ENCODE measurements around the gene C11orf58.

The C11orf58 gene

DNA sequence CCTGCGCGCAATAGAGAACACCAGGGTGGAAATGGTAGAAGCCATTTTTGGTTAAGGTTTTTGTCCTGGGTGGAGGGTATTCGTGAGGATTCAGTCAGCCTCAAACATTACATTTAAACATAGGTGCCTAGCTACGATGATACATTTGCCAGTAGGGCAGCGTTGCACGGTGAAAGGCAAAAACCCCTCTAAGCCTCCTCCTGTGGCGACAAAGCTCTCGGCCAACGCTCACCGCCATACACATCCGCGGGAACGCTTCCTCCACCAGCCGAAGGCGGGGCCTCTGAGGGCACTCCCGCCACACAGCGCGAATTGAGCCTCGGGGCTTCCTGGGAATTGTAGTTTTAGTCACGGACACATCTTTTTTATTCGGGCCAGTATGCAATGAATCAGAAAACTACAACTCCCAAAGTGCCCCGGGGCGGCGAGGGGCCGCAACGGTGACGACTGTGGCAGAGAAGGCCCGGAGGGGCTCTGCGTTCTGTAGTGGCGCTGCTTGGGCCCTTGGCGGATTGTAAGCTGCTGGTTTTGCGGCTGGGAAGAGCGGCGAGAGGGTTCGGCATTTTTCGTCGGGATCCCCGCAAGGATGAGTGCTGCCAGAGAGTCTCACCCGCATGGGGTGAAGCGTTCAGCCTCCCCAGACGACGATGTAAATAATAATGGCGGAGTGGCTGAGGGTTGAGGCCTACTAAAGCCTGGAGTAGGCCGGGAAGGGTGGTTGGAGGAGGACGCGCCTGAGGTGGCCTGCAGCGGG, at the start of gene C11orf58:
Gene C11orf58 (plus strand): TSS at position 455 of the 754 bp plus-strand sequence. CDS start 132 bp downstream, at position 587.
- in situ Hi-C loops (cut with MboI; ENCODE audit: low sequenced_read_pairs) = no loop called here

DNA sequence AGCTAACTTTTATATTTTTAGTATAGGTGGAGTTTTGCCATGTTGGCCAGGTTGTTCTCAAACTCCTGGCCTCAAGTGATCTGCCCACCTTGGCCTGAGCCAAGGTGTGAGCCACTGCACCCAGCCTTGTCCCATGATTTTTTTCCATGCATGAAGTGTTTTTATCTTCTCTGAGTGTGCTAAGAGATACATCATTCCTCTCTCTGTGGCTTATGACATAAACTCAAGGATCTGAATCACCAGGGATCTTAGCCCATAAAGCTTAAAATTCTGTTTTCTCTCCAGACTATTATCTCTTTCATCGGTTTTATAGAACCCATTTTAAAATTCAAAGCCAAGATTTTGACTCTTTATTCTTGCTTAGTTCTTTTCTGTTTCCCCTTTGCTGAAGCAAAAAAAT, 48.4 kb upstream of the C11orf58 start:
- in situ Hi-C loops (cut with MboI; ENCODE audit: low sequenced_read_pairs) = no loop called here

DNA sequence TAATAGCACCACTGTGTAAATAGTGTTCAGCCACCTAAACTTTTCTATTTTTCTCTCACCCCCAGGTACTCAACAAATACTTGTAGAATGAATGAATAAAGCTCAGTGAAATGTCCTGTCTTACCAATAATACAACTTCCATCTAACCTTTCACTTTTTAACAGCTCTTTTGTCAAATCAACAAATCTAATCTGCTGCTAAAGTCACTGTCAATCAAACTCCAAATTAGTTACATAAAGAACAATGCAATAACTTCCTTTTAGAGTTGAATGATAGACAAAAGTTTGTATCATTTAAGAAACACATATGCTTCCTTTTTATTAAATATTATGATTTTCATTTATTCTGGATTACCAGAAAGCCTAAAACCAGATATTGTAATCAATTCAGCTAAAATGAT, 34.7 kb upstream of the C11orf58 start:
- in situ Hi-C loops (cut with MboI; ENCODE audit: low sequenced_read_pairs) = no loop called here

DNA sequence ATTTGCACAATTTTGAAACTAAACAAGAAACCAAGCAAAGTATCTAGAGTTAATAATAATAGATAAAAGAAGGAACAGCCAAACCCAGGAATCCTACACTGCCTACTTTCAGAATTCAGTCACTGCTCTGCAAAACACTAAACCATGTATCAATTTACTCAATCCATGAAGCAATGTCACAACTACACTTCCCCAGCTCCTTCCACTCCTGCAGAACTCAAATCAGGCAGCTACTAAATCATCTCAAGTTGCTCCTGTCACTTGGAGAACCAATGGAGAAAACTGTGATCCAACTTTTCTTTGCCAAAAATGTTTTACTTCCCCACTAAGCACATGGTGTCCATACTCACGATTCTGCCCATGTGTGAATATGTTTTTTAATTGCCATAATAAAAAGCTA, 24.9 kb upstream of the C11orf58 start:
- in situ Hi-C loops (cut with MboI; ENCODE audit: low sequenced_read_pairs) = no loop called here

DNA sequence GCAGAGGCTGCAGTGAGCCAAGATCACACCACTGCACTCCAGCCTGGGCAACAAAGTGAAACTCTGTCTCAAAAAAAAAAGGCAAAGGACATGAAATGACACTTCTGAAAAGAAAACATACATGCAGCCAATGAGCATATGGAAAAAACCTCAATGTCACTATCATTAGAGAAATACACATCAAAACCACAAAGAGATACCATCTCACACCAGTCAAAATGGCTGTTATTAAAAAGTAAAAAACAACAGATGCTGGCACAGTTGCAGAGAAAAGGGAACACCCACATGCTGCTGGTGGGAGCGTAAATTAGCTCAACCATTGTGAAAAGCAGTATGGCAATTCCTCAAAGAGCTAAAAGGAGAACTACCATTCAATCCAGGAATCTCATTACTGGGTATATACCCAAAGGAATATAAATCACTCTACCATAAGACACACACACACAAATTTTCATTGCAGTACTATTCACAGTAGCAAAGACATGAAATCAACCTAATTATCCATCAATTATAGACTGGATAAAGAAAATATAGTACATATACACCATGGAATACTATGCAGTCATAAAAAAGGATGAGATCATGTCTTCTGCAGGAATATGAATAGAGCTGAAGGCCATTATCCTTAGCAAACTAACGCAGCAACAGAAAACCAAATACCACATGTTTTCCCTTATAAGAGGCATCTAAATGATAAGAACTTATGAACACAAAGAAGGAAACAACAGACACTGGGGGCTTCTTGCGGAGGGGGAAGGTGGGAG, 15.7 kb upstream of the C11orf58 start:
- in situ Hi-C loops (cut with MboI; ENCODE audit: low sequenced_read_pairs) = no loop called here

DNA sequence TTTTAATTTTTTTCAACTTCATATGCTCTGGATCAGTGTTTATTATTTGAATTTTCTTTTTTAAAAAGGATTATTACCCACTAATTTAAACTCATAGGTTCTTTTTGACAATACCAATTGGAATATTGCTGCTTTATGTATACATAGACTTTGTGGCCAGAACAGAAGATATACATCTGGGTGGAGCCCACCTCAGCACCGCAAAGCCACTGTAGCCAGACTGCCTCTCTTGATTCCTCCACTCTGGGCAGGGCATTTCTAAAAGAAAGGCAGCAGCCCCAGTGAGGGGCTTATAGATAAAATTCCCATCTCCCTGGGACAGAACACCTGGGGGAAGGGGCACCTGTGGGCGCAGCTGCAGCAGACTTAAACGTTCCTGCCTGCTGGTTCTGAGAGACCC, 10.6 kb upstream of the C11orf58 start:
- in situ Hi-C loops (cut with MboI; ENCODE audit: low sequenced_read_pairs) = no loop called here

DNA sequence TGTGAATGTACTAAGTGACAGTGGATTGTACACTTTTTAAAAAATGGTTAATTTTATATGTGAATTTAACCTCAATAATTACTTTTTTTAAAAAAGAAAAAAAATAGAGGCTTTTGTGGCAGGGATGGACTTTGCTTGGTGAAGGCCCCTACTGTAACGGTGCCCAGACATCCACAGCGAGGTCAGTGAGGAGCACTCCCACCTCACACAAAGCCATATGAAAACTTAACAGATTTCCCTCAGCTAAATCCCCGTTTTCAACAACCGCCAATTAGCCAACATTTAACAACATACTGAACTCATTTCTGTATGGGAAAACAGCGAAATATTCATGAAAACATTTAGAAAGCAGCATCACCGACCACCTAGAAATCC, 642 bp upstream of the C11orf58 start:
- in situ Hi-C loops (cut with MboI; ENCODE audit: low sequenced_read_pairs) = no loop called here

DNA sequence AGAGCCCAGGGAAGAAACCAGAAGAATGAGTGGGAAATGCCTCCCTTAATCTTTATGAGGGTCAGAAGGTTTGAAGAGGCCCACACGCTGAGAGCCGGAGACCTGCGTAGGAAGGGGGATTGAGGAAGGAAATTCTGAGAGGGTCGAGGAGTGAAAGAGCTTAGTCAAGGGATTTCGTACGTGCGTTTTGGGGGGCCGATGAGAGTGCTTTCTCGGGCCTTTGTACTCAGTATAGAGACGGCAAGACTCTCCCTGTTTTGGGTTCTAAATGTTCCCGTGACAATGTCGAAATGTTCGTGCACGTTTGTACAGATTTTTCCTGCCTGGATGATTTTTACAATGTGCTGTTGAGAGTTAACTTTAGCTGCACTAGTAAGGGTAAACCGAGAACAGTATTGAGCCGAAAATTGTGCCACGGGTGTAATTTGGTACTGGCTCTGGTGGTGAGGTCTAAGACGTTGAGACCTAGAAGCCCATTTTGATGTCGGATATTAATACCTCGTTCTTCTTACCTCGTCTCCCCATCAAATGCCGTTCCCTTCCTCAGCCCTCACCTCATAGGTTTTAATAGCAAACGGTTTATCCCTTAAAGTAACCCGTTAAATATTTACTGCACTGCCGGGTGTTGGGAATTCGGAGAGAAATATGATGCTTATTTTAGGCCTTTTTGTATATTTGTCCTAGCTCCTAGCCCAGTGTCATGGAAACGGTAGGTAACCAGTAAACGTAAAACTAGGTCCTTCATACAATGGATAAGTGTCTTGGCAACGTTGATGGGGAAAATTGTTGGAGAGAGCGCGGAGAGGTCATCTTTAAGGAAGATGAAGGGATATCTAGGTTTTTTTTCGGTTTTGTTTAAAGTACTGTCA, 734 bp downstream of the C11orf58 start:
- in situ Hi-C loops (cut with MboI; ENCODE audit: low sequenced_read_pairs) = no loop called here

DNA sequence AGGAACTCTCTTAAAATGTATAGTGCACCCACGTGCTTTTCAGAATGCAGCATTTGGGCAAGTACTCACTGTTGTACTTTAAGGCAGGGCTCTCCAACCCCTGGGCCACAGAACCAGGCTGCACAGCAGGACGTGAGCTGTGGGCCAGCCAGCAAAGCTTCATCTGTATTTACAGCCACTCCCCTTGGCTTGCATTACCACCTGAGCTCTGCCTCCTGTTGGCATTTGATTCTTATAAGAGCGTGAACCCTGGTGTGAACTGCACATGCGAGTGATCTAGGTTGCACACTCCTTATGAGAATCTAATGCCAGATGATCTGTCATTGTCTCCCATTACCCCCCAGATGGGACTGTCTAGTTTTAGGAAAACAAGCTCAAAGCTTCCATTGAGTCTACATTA, 3.0 kb downstream of the C11orf58 start:
- in situ Hi-C loops (cut with MboI; ENCODE audit: low sequenced_read_pairs) = no loop called here

DNA sequence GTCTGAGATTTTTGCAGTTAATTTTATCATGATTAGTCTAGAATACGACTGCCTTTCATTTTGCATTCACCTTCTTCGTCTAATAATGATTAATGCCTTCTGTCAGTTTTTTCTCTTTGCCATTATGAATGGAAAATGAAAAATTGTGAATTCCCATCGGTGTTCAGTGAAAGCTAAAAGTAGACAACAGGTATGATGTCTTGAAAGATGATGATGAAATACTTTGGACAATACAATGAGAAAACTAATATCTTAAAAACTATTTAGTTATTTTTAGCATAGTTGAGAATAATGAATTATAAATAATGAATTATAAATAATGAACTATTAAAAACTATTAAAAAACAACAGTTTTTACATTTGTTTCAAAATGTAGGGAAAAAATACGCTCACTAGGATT, 5.0 kb downstream of the C11orf58 start:
- in situ Hi-C loops (cut with MboI; ENCODE audit: low sequenced_read_pairs) = no loop called here

DNA sequence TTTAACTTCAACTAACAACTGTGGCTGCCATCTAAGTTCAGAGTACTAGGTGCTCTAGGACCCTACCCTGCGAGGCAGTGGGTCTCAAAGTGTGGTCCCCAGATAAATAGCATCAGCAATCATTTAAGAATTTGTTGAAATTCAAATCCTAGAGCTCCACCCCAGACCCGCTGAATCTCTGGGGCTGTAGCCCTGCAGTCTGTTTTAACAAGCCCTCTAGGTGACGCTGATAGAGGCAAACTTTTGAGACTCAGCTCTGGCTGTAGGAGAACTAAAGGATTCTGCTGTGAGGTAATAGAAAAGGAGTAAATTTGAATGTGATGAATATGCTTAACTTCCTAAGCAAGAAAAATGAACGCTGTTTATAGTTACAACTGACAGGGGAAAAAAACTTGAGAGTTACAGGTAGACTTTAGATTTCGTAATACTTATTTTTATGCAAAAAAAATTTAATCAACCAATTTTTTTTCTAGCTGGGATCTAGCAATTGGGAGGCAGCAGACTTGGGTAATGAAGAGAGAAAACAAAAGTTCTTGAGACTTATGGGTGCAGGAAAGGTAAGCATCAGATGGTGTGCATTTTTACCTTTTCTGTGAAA, 5.8 kb downstream of the C11orf58 start:
- in situ Hi-C loops (cut with MboI; ENCODE audit: low sequenced_read_pairs) = no loop called here

DNA sequence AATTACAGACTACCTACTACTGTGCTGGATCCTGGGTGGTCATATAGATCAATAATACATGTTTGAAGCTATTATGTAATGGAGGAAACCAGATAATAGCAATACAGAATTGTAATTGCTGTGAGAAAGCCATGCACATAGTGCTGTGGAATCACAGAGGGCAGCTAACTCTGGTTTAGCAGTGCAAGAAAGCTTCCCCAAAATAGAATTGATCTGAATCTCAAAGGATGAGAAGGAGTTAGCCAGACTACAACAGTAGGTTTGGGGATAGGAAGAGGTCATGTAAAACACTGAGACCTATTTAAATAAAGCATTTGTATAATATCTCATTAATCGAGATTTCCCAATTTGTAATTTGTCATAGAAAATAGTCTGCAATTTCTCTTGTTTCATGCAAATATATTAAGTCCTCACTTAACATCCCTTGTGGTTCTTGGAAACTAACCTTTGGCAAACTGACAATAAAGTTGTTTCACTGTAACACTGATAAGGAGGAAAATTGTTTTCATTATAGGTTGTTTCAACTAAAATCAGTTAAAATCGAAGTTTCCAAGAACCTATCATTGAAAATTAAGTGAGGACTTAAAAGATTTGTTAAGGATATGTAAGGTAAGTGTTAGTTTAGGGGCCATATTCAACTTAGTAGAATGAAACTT, 7.6 kb downstream of the C11orf58 start:
- in situ Hi-C loops (cut with MboI; ENCODE audit: low sequenced_read_pairs) = no loop called here

DNA sequence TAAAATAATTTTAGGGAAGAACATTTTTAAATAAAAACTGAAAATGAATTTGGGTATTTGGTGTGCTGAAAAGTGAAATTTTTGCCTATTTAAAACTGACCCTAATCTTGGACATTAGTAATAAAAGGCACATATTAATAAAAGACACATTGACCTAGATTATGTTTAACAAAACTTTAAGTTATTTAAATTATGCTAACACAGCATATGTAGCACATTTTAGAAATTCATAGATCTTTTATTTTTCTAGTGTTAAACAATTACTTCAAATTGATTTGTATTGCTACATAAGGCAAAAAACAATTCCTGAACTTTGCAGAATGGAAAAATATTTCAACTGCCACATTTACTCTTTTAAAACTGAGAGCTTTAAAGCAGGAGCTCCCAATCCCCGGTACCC, 10.6 kb downstream of the C11orf58 start:
- in situ Hi-C loops (cut with MboI; ENCODE audit: low sequenced_read_pairs) = no loop called here

DNA sequence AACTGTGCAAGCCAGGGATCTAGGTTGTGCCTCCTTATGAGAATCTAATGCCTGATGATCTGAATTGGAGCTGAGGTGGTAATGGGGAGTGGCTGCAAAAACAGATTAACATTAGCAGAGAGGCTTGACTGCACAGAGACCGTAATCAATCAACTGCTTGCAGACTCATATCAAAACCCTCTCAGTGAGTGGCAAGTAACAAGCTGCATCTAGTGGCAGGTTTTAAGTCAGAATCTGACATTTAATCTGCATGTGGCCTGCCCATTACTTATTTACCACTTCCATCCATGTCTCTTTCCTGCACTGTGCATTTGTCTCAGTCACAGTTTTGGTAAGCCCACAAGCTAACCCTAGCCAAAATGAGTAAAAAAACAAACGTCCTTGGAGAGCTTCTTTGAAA, 11.2 kb downstream of the C11orf58 start:
- in situ Hi-C loops (cut with MboI; ENCODE audit: low sequenced_read_pairs) = no loop called here

DNA sequence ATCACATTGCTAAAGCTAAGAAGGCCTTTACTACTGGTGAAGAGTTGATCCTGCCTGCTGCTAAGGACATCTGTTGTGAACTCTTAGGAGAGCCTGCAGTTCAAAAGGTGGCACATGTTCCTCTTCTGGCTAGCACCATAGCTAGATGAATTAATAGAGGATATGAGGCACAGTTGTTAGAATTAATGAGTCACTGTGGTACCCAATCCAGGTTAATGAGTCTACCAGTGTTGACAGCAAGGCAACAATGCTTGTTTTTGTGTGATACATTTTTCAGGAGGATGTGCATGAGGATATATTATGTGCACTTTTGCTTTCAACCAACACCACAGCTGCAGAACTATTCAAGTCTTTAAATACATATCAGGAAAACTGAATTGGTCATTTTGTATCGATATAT, 12.0 kb downstream of the C11orf58 start:
- in situ Hi-C loops (cut with MboI; ENCODE audit: low sequenced_read_pairs) = no loop called here

DNA sequence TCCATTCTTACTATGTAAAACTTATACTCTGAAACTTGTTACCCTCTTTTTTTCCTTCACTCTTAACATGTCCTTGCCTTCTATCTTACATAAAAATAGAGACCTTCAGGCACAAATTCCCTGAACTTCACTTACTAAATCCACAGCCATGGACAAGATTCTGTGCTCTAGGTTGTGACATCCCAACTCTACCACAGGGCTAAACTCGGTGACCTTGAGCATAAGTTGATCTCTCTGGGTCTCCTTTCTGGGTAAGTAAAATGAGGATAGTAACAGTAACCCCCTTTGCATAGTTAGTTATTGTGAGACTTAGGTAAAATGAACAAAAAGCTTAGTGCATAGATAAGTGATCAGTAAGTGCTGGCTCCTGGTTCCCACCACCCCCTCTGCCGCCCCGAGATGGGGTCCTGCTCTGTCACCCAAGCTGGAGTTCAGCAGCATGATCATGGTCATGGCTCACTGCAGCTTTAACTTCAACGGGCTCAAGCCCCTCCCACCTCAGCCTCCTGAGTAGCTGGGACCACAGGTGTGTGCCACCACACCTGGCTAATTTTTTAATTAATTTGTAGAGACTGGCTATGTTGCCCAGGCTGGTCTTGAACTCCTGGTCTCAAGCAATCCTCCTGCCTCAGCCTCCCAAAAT, 20.1 kb downstream of the C11orf58 start:
- in situ Hi-C loops (cut with MboI; ENCODE audit: low sequenced_read_pairs) = no loop called here

DNA sequence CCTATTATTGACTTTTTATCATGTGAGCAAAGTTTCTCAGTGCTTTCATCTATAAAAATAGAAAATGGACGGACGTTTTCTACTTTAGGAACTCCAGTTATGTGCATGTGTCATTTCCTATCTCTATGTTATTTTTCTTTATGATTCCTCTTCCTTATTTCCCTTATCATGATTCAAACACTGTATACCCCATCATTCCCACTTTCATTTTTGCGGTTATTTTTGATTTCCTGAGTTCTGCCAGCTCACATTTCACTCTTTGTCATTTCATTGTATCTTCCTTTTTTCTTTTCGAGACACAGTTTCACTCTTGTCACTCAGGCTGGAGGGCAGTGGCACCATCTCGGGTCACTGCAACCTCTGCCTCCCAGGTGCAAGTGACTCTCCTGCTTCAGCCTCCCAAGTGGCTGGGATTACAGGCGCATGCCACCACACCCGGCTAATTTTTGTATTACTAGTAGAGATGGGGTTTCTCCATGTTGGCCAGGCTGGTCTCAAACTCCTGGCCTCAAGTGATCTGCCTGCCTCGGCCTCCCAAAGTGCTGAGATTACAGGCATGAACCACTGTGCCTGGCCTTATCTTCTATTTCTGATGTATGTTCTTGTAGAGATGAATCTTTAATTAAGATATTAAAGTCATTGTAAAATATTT, 21.5 kb downstream of the C11orf58 start:
- in situ Hi-C loops (cut with MboI; ENCODE audit: low sequenced_read_pairs) = no loop called here

DNA sequence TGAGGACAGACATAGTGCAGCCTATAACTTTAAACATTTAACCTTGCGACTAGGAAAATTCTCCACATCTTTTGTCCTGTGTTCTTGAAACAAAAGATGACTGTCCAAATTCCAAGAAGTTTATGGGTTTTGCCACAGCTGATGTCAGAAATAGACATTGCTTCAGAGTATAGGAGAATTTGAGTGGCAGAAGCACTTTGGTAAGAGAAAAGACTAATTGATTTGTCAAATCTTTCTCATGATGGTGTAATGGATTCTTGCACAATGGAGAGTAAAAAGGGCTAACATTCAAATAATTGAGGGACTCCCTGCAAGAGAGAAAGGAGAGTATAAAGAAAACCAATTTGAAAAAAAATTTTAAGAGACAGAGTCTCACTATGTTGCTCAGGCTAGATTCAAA, 25.3 kb downstream of the C11orf58 start:
- in situ Hi-C loops (cut with MboI; ENCODE audit: low sequenced_read_pairs) = no loop called here

DNA sequence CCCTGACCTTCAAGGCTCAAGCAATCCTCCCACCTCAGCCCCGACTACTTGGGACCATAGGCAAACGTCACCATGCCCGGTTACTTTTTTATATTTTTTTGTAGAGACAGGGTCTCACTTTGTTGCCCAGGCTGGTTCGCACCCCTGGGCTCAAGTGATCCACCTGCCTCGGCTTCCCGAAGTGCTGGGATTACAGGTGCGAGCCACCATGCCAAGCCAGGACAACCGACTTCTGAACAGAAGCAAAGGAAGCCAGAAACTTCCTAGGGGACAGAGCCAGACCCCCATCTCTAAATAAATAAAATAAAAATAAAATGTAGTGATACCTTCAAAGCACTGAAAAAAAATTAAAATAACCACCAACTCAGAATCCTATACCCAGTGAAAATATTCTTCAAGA, 26.4 kb downstream of the C11orf58 start:
- in situ Hi-C loops (cut with MboI; ENCODE audit: low sequenced_read_pairs) = no loop called here

DNA sequence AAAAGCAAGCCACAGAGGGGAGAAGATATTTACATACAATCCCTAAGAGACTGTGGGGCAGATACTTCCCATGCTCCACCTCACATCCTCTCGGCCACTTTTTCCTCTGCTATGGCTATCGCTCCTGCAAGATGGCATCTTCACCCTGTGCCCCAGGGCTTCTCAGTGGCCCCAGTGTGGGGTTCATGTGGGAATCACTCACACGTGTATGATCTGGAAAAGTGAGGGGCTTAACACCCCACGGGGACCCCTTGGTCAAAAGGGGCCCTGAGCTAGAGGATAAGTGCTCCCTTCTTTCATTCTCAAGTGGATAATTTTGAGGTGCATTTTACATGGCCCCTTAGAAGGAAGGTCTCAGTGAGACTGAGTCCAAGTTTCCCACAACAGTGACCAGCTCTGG, 28.7 kb downstream of the C11orf58 start:
- in situ Hi-C loops (cut with MboI; ENCODE audit: low sequenced_read_pairs) = no loop called here
